Mucosa of gallbladder (tissue), 1 donor: ENCODE measurements around the gene DHX36. TPM values are rescaled to one million over a fixed set of nuclear protein-coding genes. Genes with fewer than 3 reads are reported as not detected.

Experiments
- DNase-seq: peaks from one replicate; pipeline ENCODE4 v3.0.0-alpha.2; 2020; ENCODE audit warnings: low spot score
- total RNA-seq: library from RNA; stranded (reverse); gene quantifications from one replicate; pipeline ENCODE4 v1.2.1, GENCODE V29; 2021
- donor health status: DM: no; HTN: no; CAD: no.

The DHX36 gene, protein sequence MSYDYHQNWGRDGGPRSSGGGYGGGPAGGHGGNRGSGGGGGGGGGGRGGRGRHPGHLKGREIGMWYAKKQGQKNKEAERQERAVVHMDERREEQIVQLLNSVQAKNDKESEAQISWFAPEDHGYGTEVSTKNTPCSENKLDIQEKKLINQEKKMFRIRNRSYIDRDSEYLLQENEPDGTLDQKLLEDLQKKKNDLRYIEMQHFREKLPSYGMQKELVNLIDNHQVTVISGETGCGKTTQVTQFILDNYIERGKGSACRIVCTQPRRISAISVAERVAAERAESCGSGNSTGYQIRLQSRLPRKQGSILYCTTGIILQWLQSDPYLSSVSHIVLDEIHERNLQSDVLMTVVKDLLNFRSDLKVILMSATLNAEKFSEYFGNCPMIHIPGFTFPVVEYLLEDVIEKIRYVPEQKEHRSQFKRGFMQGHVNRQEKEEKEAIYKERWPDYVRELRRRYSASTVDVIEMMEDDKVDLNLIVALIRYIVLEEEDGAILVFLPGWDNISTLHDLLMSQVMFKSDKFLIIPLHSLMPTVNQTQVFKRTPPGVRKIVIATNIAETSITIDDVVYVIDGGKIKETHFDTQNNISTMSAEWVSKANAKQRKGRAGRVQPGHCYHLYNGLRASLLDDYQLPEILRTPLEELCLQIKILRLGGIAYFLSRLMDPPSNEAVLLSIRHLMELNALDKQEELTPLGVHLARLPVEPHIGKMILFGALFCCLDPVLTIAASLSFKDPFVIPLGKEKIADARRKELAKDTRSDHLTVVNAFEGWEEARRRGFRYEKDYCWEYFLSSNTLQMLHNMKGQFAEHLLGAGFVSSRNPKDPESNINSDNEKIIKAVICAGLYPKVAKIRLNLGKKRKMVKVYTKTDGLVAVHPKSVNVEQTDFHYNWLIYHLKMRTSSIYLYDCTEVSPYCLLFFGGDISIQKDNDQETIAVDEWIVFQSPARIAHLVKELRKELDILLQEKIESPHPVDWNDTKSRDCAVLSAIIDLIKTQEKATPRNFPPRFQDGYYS
- total RNA-seq: 41.7 TPM

DNA sequence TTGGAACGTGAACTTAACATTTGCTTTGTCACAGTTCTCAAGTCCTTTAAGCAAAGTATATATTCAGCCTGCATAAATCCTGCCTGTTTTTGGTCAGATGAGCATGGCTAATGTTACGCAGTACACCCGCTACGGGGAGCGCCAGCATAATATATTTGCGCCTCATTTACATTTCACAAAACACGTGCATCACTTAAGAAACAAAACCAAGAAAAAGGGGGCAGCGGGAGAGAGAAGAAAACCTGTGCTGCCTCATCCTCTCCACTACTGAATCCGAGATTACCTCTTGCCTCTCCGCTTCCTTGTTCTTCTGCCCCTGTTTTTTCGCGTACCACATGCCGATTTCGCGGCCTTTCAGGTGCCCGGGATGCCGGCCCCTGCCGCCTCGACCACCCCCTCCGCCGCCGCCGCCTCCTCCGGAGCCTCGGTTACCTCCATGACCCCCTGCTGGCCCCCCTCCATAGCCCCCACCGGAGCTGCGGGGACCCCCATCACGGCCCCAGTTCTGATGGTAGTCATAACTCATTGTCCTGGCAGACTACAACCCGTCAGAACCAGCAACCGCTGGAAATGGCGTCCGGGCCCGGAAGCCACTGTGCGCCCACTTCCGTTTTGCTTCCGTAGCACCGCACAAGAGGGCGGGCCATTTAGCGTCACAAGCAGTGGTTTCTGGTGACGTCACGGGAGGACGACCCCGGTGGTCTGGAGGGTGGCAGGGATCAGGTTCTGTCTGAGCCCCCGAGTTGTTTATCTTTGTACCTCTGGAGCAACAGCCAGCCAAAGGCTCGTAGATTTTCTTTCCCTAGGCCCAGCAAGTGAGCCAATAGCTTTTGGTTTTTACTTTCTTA is at the start of gene DHX36:
TSS of gene DHX36 (minus strand) at position 597 of the 848 bp plus-strand sequence. CDS start at position 526, 71 bp downstream.
- DNase-seq: peak; percentile 92

DNA sequence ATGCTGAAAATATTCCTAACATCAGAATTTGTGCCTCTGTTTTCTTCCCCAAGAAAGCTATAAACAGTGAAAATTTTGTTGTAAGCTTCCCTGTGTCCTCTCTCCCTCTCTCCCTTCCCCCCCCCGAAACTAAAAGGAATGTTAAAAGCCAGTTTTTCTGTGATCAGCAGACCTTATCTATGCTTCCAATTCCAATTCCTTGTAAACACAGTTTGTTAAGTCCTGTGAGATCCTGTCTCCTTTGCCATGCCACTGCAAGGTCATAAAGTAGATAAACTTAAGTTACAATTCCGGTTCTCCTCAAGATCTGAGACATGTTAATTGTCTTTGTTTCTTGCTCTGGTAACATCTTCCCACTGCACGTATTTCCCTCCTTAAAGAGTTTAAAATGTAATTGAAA is 42.9 kb upstream of the DHX36 start:
- no peak for DNase-seq

DNA sequence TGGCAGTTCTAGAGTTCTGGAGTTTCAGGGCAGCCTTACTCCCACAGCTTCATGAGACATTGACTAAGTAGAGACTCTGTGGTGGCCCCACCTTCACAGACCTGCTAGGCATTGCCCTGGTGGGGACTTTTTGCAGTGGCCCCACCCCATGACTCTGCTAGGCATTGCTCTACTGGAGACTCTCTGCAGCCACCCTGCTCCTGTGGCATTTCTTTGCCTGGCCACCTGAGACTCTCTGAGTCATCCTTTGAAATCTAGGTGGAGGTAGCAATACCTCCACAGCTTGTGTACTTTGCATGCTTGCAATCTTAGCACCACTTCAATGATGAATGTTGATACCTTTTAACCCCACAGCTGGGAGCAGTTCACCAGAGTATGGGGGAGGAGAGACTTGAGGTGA is 40.6 kb upstream of the DHX36 start:
- DNase-seq: no peak

DNA sequence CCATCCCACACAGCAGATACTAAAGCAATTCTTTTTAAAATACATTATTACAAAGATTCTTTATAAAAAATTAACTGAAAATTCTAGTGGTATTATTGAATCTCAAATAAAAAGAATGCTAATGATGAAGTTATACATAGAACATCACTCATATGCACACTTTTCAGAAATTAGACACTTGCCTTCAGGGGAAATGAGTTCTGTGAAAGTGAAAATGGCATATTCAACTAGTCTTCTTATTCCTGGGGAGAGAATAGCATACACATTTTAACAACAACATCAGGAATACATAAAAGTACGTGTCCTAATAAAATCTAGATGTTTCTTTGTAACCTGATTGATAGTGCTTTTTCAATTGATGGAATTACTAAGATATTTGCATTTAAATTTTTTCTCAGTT is 36.8 kb upstream of the DHX36 start:
- no peak for DNase-seq

DNA sequence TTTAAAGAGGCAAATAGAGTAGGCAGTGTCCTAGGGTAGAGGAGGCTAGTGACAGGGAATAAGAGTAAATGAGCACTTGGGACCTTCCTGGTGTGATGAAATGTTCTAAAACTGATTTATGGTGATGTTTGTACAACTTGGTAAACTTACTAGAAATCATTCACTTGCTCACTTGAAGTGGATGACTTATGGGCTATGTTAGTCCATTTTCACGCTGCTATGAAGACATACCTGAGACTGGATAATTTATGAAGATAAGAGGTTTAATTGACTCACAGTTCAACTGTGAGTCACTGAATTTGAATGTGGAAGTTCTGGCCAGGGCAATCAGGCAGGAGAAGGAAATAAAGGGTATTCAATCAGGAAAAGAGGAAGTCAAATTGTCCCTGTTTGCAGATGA is 31.7 kb upstream of the DHX36 start:
- no peak for DNase-seq

DNA sequence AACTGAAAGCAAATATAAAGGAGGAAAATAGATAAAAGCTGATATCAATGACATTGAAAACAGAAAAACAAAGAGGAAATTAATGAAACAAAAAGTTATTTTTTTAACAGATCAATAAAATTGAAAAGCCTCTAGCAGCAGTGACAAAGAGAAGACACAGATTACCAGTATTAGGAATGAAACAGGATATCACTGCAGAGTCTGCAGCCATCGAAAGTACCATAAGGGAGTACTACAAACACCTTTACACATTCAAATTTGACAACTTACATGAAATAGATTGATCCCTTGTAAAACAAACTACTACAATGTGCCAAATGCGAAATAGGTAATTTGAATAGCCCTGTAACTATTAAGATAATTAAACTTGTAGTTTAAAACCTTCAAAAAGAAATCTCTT is 24.9 kb upstream of the DHX36 start:
- DNase-seq: no peak

DNA sequence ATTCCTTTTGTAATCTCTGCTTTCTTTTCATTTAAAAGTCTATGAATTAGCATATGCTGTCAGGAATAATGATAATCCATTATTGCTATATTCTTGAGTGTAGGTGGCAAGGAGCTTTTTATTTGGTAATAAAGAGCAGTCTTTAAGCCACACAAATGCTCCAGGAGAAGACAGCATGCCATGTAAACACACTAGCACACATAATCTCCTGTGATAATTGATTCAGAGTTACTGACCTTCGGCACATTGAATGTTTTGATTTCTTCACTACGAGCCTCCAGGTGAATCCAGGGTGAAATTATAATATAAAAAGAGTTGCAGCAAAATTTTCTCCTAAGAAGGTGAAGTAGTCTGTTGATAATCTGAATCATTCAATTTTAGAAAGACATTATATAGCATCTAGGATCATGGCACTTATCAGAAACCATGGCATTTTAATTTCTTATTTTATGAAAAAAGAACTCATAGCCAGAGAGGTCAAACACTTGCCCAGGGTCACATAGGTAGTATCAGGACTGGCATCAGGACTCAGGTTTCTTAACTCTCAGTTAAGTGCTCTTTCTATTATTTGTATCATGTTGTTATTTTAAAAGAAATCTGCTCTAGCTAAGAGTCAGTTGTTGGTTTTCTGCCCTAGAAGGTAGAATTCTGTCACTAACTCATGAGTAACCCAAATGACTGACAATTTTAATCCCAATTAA is 21.3 kb upstream of the DHX36 start:
- DNase-seq: no peak

DNA sequence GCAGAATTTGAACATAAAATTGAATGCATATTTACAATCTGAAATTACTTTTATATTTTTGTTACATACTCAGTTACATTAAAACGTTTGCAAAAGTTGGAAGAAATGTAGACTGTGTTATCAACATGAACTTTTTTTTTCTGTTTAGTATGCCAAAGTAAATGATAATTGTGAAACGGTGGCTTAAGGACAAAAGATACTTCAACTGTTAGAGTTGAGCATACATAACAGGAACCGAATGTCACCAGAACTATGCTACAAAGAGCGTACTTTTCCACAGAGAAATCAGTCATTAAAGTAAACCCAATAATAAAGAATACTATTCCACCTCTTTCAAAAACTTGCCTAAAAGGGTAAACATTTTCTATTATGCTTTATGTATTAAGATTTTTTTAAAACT is 14.3 kb upstream of the DHX36 start:
- DNase-seq: no peak

DNA sequence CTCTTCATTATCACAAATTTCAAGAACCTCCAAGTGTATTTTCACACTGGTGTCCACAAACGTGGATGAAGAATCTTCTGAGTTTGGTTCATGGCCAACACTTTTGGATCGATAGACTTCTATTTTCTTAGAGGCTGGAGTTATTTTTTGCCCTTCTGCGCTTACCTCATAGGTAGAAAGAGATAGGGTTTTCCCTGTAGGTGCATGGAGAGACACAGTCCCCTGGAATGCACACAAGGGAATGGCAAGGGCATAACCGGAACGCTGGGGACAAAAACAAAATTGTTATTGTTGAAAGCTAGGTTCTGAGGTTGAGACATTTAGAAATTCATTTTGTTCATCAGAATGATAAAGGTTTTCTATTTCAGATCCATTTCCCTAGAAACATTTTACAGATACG is 13.7 kb upstream of the DHX36 start:
- no peak for DNase-seq

DNA sequence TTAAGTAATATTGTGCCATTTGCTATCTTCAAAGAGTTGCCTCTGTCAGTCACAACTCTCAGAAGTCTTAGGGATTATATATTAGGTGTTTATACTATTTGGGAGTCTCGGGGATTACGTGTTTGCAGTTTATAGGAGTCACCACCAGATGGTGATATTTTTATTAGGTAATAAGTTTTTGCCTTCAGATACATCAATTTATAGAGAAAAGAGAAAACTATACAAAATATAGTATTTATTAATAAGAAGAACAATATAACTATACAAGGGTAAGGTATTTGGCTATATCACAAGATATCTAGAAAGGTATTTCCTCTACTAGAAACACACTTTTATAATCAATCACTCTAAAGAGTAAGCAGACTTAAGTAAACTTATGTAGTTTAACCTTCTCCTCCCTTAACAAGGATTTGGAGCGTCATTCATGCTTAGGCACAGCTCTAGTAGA is 10.7 kb upstream of the DHX36 start:
- no peak for DNase-seq

DNA sequence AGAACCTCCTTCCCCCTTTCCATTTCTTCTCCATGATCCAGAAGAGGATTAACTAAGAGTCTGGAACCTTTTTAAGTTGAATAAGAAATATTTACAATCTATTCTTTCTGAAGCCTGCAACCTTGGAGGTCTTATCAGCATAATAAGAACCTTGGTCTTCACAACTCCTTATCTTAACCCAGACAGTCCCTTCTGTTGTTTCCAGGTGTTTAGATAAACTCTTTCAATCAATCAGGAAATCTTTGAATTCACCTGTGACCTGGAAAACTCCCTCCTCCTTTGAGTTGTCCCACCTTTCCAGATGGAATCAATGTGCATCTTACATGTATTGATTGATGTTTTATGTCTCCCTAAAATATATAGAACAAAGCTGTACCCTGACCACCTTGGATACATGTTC is 3.6 kb upstream of the DHX36 start:
- DNase-seq: no peak

DNA sequence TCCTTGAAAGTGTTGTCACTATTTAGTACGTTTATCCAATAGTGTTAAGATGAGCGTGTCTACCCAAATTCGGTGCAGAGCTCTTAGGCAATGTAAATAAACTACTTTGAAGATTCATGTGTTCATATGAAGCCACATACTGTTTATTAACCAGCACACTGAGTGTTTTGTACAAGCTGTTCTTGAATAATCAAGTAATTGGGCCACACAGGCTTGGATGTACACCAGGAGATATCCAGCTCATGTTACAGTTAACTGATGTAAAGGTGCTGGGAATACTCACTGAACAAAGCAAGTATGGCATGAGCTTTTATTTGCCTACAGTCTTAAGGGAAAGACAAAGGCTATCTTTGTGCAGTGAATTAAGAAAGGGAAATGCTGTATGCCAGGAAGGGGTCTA is 632 bp upstream of the DHX36 start:
- no peak for DNase-seq

DNA sequence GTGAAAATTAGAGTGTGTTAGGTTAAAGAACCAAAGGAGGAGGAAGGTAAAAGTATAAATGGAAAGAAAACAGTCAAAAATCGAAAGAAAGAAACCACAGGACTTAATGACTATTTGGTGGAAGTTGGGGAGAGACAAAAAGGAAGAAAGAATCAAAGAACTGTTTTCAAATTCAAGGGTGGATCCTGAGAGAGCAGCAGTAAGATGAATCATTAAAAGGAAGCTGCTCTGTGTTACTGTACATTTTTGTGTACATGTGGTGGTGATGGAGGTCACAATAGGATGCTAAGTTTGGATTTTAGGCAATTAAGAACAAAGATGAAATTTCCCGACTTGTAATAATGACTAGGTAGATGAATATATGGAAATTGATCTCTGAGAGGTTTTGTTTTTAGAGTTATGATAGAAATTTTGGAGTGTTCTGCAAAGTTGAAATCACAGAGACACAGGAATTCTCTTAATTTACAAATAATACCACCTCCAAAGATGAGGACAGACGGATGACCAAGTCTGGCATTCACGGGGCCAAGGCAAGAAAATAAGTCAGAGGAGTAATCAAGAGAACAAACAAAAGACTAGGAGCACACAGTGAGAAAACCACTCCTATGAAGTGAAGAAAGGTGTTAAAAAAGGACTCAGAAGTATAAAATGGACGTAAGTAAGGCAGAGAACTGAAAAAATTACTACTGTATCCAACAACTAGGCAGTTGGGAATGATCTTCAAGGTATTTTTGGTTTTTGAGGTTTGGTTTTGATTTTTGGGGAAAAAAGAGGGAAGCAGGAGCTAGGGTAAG is 7.1 kb downstream of the DHX36 start:
- DNase-seq: no peak

DNA sequence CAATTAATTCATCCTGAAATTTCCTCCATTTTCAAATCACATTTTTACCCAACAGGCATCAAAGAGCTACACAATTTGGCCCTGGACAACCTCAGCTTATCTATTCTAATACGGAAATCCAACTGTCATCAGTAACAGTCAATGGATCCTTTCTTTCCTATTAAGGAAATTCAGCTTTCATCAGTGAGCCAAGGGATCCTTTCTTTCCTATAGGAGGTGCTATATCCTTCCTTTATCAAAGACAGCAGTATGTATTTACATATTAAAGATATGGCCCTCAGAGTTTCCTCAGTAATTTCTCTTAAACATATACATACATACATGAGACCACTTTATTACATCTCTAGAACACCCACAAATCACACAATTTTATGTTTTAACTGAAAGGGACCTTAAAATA is 10.1 kb downstream of the DHX36 start:
- DNase-seq: no peak

DNA sequence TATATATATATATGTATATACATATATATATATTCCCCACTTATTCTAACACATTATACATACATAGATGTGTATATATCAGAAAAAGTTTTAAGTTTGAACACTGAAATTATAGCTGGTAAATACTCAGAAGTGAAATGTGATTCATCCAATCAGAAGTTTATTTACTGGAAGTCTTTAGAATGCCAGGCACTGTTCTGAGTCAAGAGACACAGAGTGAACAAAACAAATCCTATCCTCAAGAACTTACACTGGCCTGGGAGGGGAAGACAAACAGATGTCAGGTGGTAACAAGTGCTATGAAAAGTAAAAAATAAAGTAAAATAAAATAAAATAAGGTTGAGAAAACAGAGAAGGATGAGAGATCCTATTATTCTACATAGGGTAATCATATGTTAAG is 13.4 kb downstream of the DHX36 start:
- no peak for DNase-seq

DNA sequence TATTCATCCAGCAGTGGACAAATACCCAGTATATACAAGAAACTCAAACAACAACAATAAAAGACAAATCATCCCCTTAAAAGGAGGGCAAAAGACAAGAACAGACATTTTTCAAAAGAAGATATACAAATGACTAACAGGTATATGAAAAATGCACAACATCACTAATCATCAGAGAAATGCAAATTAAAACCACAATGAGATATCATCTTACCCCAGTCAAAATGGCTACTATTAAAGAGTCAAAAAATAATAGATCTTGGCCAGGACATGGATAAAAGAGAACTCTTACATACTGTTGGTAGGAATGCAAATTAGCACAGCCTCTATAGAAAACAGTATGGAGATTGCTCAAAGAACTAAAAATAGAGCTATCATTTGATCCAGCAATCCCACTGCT is 16.9 kb downstream of the DHX36 start:
- no peak for DNase-seq

DNA sequence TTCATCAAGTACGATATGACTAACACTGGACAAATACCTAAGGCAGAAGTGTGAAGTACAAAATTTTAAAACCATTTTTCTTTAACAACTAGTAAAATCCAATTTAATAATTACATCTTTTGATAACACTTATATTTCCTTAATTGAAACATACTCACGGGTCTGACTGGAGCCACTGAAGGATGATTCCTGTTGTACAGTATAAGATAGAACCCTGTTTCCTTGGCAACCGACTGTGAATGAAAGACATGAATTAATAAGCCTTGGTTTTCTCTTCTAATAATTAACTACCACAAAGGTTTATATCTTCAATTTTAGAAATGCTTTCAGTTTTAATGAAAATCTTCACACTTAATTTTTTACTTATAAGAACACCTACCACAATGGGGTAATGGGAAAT is 19.4 kb downstream of the DHX36 start:
- DNase-seq: no peak

DNA sequence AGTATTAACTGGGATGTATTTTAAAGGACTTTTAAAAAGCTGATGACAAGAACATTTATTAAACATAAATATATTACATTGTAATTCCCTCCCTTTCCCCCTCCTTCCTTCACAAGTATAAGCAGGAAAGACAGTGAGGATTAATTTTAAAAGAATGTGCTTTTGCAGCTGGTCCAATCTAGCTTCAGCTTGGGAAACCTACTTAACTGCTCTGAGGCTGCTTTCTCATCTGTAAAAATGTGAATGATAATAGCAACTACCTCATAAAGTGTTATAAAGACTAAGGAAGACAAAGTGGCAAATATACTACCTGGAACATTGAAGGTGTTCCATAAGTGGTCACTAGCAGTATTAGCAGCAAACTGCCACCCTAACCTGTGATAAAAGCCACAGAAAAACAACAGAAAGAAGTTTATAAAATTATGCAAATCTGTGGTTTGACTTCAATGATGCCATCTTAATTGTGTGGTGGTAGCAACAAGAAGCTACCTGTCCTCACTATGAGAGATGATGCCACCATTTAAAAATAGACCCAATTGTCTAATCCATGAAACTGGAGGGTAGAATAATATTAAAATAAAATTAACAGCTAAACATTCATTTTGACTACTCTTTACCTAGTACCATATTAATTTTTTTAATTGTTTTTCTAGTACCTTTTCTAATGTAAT is 20.0 kb downstream of the DHX36 start:
- no peak for DNase-seq

DNA sequence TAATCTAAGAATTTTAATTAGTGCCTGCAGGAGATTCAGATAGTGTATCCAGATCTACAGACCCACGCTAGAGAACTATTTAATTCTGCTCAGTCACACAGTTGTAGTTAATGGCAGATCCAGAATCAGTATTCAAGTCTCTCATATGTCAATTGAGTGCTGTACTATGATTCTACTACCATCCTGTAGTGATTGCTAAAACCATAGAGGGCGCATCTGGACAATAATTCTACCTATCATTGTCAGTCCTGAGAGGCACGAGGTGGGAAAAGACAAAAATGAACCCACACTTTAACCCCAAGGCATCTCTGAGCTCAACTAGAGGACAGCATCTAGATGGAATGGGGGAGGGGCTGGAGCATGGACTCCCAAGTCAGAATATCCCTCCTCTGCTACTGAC is 22.7 kb downstream of the DHX36 start:
- DNase-seq: no peak

DNA sequence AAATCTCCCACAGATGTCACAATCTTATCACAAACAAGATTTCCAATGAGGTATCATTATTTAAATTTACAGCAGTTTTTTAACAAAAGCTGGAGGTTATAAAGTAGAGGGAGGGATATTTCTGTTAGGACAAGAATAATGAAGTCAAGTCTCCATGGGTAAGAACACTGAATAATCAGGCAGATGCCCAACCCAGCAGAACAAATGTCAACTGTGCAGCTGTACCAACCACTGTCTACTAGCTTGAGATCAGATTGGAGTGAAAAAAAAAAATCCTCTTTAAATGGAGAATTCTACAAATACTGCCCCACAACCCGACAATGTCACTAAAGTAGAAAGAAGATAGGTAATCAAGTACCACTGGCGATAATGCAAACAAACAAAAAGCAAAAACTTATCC is 30.3 kb downstream of the DHX36 start:
- DNase-seq: no peak
